ENCODE results near the gene LCLAT1. TPM values are rescaled to one million over a fixed set of nuclear protein-coding genes. Genes with fewer than 3 reads are reported as not detected.
"Not testable (repeated sequence)": the region's sequence is repeated elsewhere in the genome, so short reads cannot be mapped to it uniquely, and the experiment has no call there.

Gene LCLAT1
- polyA plus RNA-seq, 1 of the 3 experiments (the other 2 are of a cell fraction), result 6.9 TPM

- Histone ChIP-seq H3K9me3 (no peaks in the 10 kb centered on the region), H3K27ac (ENCODE audit: low read depth in 2 of 2, low read length in 1 of 2) (no peak overlapping the region), H4K20me1 (ENCODE audit: insufficient read depth) (no peaks in the 10 kb centered on the region), H3K9me2 (no peaks in the 10 kb centered on the region), H3K4me1 (ENCODE audit: control insufficient read depth in 1 of 2, insufficient read depth in 2 of 2, low read depth in 1 of 2, low read length in 1 of 2) (peaks cover 0 to 15% of the 10 kb centered on the region in 2 experiments; a peak in 2 of 4 replicates), H3K27me3 (ENCODE audit: insufficient read depth) (no peaks in the 10 kb centered on the region), H3K4me2 (no peak overlapping the region), H3F3A (replicated peaks; ENCODE audit: insufficient read depth) (no peaks in the 10 kb centered on the region), H3K4me3 (ENCODE audit: low read depth in 2 of 2, low read length in 1 of 2) (no peak overlapping the region), H2AFZ (ENCODE audit: low read depth) (no peak overlapping the region), H3K36me3 (replicated peaks in 1 of 2; ENCODE audit: control insufficient read depth in 1 of 2, insufficient read depth in 2 of 2, low read length in 1 of 2) (no peaks in the 10 kb centered on the region), H3K9ac (no peak overlapping the region), H3K79me2 (ENCODE audit: insufficient read depth) (no peaks in the 10 kb centered on the region)
- 96% methylated on average over 2 of the region's 2 CpGs for WGBS (ENCODE audit: low lambda C conversion rate)
- POLR2A ChIA-PET, result no interaction called here
- DNase-seq, result no peak
- CTCF ChIA-PET, result interaction anchor here (0.7 to 2.3 kb wide), 3 partner anchors 15 to 374 kb away, joined by 3 to 7 read pairs (median 6); no protein-coding TSS in a partner anchor
- TF ChIP-seq TEAD4 (IDR thresholded peaks at IDR 0.05; ENCODE audit: borderline replicate concordance, insufficient read depth), result no peak
- no peak for TF ChIP-seq GATA2 (CRISPR knock-in tag; IDR thresholded peaks at IDR 0.05)
- TF ChIP-seq, protein P1, sequence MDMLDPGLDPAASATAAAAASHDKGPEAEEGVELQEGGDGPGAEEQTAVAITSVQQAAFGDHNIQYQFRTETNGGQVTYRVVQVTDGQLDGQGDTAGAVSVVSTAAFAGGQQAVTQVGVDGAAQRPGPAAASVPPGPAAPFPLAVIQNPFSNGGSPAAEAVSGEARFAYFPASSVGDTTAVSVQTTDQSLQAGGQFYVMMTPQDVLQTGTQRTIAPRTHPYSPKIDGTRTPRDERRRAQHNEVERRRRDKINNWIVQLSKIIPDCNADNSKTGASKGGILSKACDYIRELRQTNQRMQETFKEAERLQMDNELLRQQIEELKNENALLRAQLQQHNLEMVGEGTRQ (IDR thresholded peaks at IDR 0.05; ENCODE audit: borderline replicate concordance, low read depth, low read length), result no peak
- TF ChIP-seq, protein P2, sequence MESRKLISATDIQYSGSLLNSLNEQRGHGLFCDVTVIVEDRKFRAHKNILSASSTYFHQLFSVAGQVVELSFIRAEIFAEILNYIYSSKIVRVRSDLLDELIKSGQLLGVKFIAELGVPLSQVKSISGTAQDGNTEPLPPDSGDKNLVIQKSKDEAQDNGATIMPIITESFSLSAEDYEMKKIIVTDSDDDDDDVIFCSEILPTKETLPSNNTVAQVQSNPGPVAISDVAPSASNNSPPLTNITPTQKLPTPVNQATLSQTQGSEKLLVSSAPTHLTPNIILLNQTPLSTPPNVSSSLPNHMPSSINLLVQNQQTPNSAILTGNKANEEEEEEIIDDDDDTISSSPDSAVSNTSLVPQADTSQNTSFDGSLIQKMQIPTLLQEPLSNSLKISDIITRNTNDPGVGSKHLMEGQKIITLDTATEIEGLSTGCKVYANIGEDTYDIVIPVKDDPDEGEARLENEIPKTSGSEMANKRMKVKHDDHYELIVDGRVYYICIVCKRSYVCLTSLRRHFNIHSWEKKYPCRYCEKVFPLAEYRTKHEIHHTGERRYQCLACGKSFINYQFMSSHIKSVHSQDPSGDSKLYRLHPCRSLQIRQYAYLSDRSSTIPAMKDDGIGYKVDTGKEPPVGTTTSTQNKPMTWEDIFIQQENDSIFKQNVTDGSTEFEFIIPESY (IDR thresholded peaks at IDR 0.05; ENCODE audit: borderline replicate concordance, low read depth), result no peak
- TF ChIP-seq IRF3 (IDR thresholded peaks at IDR 0.05; ENCODE audit: low read depth, low read length), result no peak
- TF ChIP-seq MXI1 (IDR thresholded peaks at IDR 0.05; ENCODE audit: low read depth, low read length), result no peak
- TF ChIP-seq POLR2AphosphoS5 (IDR thresholded peaks at IDR 0.05; ENCODE audit: low read depth, low read length), result no peak
- TF ChIP-seq NRF1 (IDR thresholded peaks at IDR 0.05; ENCODE audit: low read depth, low read length), result no peak
- TF ChIP-seq FOSL2 (IDR thresholded peaks at IDR 0.05; ENCODE audit: borderline replicate concordance, low read depth), result no peak
- no peak for TF ChIP-seq ELF1 (IDR thresholded peaks at IDR 0.05)
- TF ChIP-seq, protein P3, sequence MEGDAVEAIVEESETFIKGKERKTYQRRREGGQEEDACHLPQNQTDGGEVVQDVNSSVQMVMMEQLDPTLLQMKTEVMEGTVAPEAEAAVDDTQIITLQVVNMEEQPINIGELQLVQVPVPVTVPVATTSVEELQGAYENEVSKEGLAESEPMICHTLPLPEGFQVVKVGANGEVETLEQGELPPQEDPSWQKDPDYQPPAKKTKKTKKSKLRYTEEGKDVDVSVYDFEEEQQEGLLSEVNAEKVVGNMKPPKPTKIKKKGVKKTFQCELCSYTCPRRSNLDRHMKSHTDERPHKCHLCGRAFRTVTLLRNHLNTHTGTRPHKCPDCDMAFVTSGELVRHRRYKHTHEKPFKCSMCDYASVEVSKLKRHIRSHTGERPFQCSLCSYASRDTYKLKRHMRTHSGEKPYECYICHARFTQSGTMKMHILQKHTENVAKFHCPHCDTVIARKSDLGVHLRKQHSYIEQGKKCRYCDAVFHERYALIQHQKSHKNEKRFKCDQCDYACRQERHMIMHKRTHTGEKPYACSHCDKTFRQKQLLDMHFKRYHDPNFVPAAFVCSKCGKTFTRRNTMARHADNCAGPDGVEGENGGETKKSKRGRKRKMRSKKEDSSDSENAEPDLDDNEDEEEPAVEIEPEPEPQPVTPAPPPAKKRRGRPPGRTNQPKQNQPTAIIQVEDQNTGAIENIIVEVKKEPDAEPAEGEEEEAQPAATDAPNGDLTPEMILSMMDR (IDR thresholded peaks at IDR 0.05), result no peak
- TF ChIP-seq FOXJ3 (CRISPR knock-in tag; IDR thresholded peaks at IDR 0.05), result no peak
- TF ChIP-seq SIN3A (IDR thresholded peaks at IDR 0.05; ENCODE audit: borderline replicate concordance, low read depth, low read length), result no peak
- TF ChIP-seq EP300 (IDR thresholded peaks at IDR 0.05; ENCODE audit: borderline replicate concordance in 1 of 2, low read depth in 1 of 2, low read length in 1 of 2), result no peak
- TF ChIP-seq, protein P4, sequence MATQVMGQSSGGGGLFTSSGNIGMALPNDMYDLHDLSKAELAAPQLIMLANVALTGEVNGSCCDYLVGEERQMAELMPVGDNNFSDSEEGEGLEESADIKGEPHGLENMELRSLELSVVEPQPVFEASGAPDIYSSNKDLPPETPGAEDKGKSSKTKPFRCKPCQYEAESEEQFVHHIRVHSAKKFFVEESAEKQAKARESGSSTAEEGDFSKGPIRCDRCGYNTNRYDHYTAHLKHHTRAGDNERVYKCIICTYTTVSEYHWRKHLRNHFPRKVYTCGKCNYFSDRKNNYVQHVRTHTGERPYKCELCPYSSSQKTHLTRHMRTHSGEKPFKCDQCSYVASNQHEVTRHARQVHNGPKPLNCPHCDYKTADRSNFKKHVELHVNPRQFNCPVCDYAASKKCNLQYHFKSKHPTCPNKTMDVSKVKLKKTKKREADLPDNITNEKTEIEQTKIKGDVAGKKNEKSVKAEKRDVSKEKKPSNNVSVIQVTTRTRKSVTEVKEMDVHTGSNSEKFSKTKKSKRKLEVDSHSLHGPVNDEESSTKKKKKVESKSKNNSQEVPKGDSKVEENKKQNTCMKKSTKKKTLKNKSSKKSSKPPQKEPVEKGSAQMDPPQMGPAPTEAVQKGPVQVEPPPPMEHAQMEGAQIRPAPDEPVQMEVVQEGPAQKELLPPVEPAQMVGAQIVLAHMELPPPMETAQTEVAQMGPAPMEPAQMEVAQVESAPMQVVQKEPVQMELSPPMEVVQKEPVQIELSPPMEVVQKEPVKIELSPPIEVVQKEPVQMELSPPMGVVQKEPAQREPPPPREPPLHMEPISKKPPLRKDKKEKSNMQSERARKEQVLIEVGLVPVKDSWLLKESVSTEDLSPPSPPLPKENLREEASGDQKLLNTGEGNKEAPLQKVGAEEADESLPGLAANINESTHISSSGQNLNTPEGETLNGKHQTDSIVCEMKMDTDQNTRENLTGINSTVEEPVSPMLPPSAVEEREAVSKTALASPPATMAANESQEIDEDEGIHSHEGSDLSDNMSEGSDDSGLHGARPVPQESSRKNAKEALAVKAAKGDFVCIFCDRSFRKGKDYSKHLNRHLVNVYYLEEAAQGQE (IDR thresholded peaks at IDR 0.05; ENCODE audit: low read depth, low read length), result no peak
- TF ChIP-seq MEF2A (IDR thresholded peaks at IDR 0.05; ENCODE audit: borderline replicate concordance, low read depth), result no peak
- TF ChIP-seq SMC3 (IDR thresholded peaks at IDR 0.05; ENCODE audit: low read depth, low read length), result no peak
These were observed 166.0 kb downstream of the LCLAT1 start for GRCh38 chr2:30613001-30613400.

DNA sequence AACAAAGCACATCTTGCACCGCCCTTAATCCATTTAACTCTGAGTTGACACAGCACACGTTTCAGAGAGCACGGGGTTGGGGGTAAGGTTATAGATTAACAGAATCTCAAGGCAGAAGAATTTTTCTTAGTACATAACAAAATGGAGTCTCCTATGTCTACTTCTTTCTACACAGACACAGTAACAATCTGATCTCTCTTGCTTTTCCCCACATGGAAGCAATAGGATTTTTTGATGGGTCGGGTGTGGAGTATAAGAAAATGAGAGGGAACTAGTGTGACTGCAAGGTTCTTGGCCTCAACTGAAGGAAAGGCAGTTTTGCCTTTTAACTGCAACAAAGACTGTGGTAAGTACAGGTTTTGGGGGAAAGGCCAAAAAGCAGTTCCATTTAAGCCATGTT lies 167.2 kb downstream of the LCLAT1 start:
- H3K9me2 ChIP-seq; H3K4me3 ChIP-seq (ENCODE audit: low read depth in 2 of 2, low read length in 1 of 2); CTCF ChIA-PET; H4K20me1 ChIP-seq (ENCODE audit: insufficient read depth); DNase-seq; H3K4me2 ChIP-seq; H3K27ac ChIP-seq (ENCODE audit: low read depth in 2 of 2, low read length in 1 of 2); H3K36me3 ChIP-seq (replicated peaks in 1 of 2; ENCODE audit: control insufficient read depth in 1 of 2, insufficient read depth in 2 of 2, low read length in 1 of 2); H3K9me3 ChIP-seq; H3K27me3 ChIP-seq (ENCODE audit: insufficient read depth); H2AFZ ChIP-seq (ENCODE audit: low read depth); H3F3A ChIP-seq (replicated peaks; ENCODE audit: insufficient read depth); H3K79me2 ChIP-seq (ENCODE audit: insufficient read depth); H3K9ac ChIP-seq; POLR2A ChIA-PET: not testable (repeated sequence)
- peaks cover 0 to 15% of the 10 kb centered on the region in 2 experiments; a peak in 2 of 4 replicates for H3K4me1 ChIP-seq (ENCODE audit: control insufficient read depth in 1 of 2, insufficient read depth in 2 of 2, low read depth in 1 of 2, low read length in 1 of 2)
- WGBS (ENCODE audit: low lambda C conversion rate), result 88% methylated on average over 1 of the region's 4 CpGs
